ENCODE results near the gene AGPAT4. TPM values are rescaled to one million over a fixed set of nuclear protein-coding genes. Genes with fewer than 3 reads are reported as not detected.

Gene AGPAT4
- total RNA-seq, 1 experiment from 2014 or later: 15.5 TPM

GRCh38 chr6:161137320-161137719, 136.5 kb downstream of the AGPAT4 start:
- Histone ChIP-seq H3K79me2 (ENCODE audit: insufficient read depth, low read length) (no peaks in the 10 kb centered on the region), H3K4me1 (ENCODE audit: control insufficient read depth in 1 of 2, insufficient read depth in 2 of 2, low read length in 2 of 2) (no peaks in the 10 kb centered on the region), H3K27me3 (ENCODE audit: insufficient read depth, low read length) (no peaks in the 10 kb centered on the region), H3K9me3 (ENCODE audit: control insufficient read depth in 1 of 2, insufficient read depth in 1 of 2, low read depth in 1 of 2, low read length in 2 of 2) (no peaks in the 10 kb centered on the region), H3K4me2 (ENCODE audit: low read length) (no peak overlapping the region), H3K4me3 (replicated peaks in 1 of 2; ENCODE audit: low read depth in 1 of 2, low read length in 2 of 2) (no peak overlapping the region), H3K36me3 (ENCODE audit: control insufficient read depth in 1 of 2, insufficient read depth in 2 of 2, low read length in 2 of 2) (no peaks in the 10 kb centered on the region; a peak in 1 of 4 replicates), H3K9me2 (ENCODE audit: insufficient read depth) (no peaks in the 10 kb centered on the region), H4K20me1 (ENCODE audit: insufficient read depth) (no peaks in the 10 kb centered on the region), H3K27ac (ENCODE audit: low read depth, low read length) (no peak overlapping the region), H2AFZ (ENCODE audit: low read depth, low read length, poor library complexity, severe bottlenecking) (no peak overlapping the region), H3K9ac (ENCODE audit: low read length) (no peak overlapping the region)
- intact Hi-C loops (cut with micrococcal nuclease): no loop called here
- ATAC-seq: no peak
- TF ChIP-seq EGR1 (IDR thresholded peaks at IDR 0.05; ENCODE audit: low read depth) (no peak), POLR2AphosphoS5 (IDR thresholded peaks at IDR 0.05; ENCODE audit: low read depth, low read length) (no peak), ZFX (IDR thresholded peaks at IDR 0.05) (no peak), YY1 (IDR thresholded peaks at IDR 0.05; ENCODE audit: extremely low read depth, insufficient replicate concordance, low read depth, low read length) (no peak), EZH2 (IDR thresholded peaks at IDR 0.05) (no peak), JUND (IDR thresholded peaks at IDR 0.05) (no peak), ZBTB33 (IDR thresholded peaks at IDR 0.05; ENCODE audit: extremely low read depth, insufficient replicate concordance, low read length) (no peak)
- TF ChIP-seq, protein P1, sequence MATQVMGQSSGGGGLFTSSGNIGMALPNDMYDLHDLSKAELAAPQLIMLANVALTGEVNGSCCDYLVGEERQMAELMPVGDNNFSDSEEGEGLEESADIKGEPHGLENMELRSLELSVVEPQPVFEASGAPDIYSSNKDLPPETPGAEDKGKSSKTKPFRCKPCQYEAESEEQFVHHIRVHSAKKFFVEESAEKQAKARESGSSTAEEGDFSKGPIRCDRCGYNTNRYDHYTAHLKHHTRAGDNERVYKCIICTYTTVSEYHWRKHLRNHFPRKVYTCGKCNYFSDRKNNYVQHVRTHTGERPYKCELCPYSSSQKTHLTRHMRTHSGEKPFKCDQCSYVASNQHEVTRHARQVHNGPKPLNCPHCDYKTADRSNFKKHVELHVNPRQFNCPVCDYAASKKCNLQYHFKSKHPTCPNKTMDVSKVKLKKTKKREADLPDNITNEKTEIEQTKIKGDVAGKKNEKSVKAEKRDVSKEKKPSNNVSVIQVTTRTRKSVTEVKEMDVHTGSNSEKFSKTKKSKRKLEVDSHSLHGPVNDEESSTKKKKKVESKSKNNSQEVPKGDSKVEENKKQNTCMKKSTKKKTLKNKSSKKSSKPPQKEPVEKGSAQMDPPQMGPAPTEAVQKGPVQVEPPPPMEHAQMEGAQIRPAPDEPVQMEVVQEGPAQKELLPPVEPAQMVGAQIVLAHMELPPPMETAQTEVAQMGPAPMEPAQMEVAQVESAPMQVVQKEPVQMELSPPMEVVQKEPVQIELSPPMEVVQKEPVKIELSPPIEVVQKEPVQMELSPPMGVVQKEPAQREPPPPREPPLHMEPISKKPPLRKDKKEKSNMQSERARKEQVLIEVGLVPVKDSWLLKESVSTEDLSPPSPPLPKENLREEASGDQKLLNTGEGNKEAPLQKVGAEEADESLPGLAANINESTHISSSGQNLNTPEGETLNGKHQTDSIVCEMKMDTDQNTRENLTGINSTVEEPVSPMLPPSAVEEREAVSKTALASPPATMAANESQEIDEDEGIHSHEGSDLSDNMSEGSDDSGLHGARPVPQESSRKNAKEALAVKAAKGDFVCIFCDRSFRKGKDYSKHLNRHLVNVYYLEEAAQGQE (IDR thresholded peaks at IDR 0.05; ENCODE audit: low read depth): no peak
- TF ChIP-seq, protein P2, sequence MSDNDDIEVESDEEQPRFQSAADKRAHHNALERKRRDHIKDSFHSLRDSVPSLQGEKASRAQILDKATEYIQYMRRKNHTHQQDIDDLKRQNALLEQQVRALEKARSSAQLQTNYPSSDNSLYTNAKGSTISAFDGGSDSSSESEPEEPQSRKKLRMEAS (IDR thresholded peaks at IDR 0.05): no peak
- ChIA-PET CTCF (no interaction called here), POLR2A (no interaction called here), RAD21 (ENCODE audit: low non-redundant PET in 1 of 2, low total read pairs in 2 of 2, uncharacterized antibody in 2 of 2, unreplicated experiment in 2 of 2) (no interaction called here)
- BruUV-seq (replicated peaks): no TSS peak
- DNase-seq (ENCODE audit: low read depth, low spot score): no peak

Data from HCT116 (cell line).